GM21447 (cell line): ENCODE measurements around the gene ZNF366.

Source experiments
- ATAC-seq: cut with Tn5 transposase; IDR thresholded peaks from one replicate; pipeline ENCODE4 v1.9.1; 2021; ENCODE audit not compliant: unreplicated experiment

The ZNF366 gene

GRCh38 chr5:72507231-72507906 lies at the start of gene ZNF366:
ZNF366 (minus strand) TSS chr5:72507410; CDS start chr5:72461496, 45,914 bp downstream.
- ATAC-seq: no peak

- ATAC-seq: peak; percentile 88
Measured at GRCh38 chr5:72556351-72557166, 49.3 kb upstream of the ZNF366 start.

GRCh38 chr5:72555871-72556270 lies 48.7 kb upstream of the ZNF366 start:
- ATAC-seq: no peak

GRCh38 chr5:72554897-72555296 lies 47.7 kb upstream of the ZNF366 start:
- no peak for ATAC-seq

- no peak for ATAC-seq
Measured at GRCh38 chr5:72552041-72552557, 44.9 kb upstream of the ZNF366 start.

- ATAC-seq: no peak
Measured at GRCh38 chr5:72550595-72550994, 43.4 kb upstream of the ZNF366 start.

GRCh38 chr5:72543811-72544210 lies 36.6 kb upstream of the ZNF366 start:
- ATAC-seq: no peak

GRCh38 chr5:72543365-72543764 lies 36.2 kb upstream of the ZNF366 start:
- ATAC-seq: no peak

- no peak for ATAC-seq
Measured at GRCh38 chr5:72542695-72543094, 35.5 kb upstream of the ZNF366 start.

- ATAC-seq: no peak
Measured at GRCh38 chr5:72541501-72542225, 34.5 kb upstream of the ZNF366 start.

- no peak for ATAC-seq
Measured at GRCh38 chr5:72540759-72541438, 33.7 kb upstream of the ZNF366 start.

- ATAC-seq: no peak
Measured at GRCh38 chr5:72539726-72540125, 32.5 kb upstream of the ZNF366 start.

- no peak for ATAC-seq
Measured at GRCh38 chr5:72539038-72539437, 31.8 kb upstream of the ZNF366 start.

GRCh38 chr5:72537166-72537565 lies 30.0 kb upstream of the ZNF366 start:
- no peak for ATAC-seq

GRCh38 chr5:72531496-72532190 lies 24.4 kb upstream of the ZNF366 start:
- ATAC-seq: no peak

GRCh38 chr5:72530196-72530595 lies 23.0 kb upstream of the ZNF366 start:
- ATAC-seq: no peak

GRCh38 chr5:72529383-72529782 lies 22.2 kb upstream of the ZNF366 start:
- no peak for ATAC-seq

GRCh38 chr5:72525816-72526215 lies 18.6 kb upstream of the ZNF366 start:
- no peak for ATAC-seq

- ATAC-seq: no peak
Measured at GRCh38 chr5:72523960-72524582, 16.9 kb upstream of the ZNF366 start.

GRCh38 chr5:72522607-72523006 lies 15.4 kb upstream of the ZNF366 start:
- no peak for ATAC-seq
